SK-N-SH (cell line): ENCODE measurements around the gene FBXO31. TPM values are rescaled to one million over a fixed set of nuclear protein-coding genes. Genes with fewer than 3 reads are reported as not detected.
A peak's percentile ranks its signal among the peaks of the same experiment; 100 is the strongest.

Source experiments
- CTCF ChIA-PET: fragments of 300-600, 350-600 bp; formaldehyde crosslinking; extraction: SDS; loops from one replicate; lab custom pipeline; 2021; lab: Yijun Ruan, JAX
- POLR2A ChIA-PET: fragments of 350-600 bp; sonication (Branson Sonifier 250); formaldehyde crosslinking; extraction: SDS; loops from one replicate; lab custom pipeline; 2020; ENCODE audit warnings: antibody characterized with exemption, inconsistent platforms; lab: Yijun Ruan, JAX
- DNase-seq: peaks from one replicate; pipeline ENCODE4 v3.0.0; 2012
- H2AFZ ChIP-seq: fragments of 200-600 bp; sonication (generic); 2 replicates; pipeline ENCODE4 v1.8.1; 2016; ENCODE audit warnings: antibody characterized with exemption, mild to moderate bottlenecking, low read depth
- H3F3A ChIP-seq: fragments of 200-600 bp; sonication (generic); replicated peaks from 2 replicates; pipeline ENCODE3; 2016; ENCODE audit warnings: antibody characterized with exemption, mild to moderate bottlenecking; ENCODE audit not compliant: insufficient read depth
- H3K27ac ChIP-seq, 2 experiments: fragments of 200-500 bp in 1 of 2; fragments of 200-600 bp in 1 of 2; sonication (Bioruptor generic) in 1 of 2; sonication (generic), shearing (Covaris generic) in 1 of 2; 2 replicates each; pipeline versions ENCODE4 v1.5.1 to v1.6.1; 2014 to 2016; ENCODE audit warnings: low read depth in 2 of 2, inconsistent platforms in 1 of 2, low read length in 1 of 2, mild to moderate bottlenecking in 1 of 2, mixed read lengths in 1 of 2
- H3K27me3 ChIP-seq: fragments of 200-600 bp; sonication (generic), shearing (Covaris generic); 2 replicates; pipeline ENCODE4 v1.6.1; 2016; ENCODE audit warnings: mixed run types; ENCODE audit not compliant: insufficient read depth
- H3K36me3 ChIP-seq, 2 experiments: fragments of 200-500 bp in 1 of 2; fragments of 200-600 bp in 1 of 2; sonication (Bioruptor generic) in 1 of 2; sonication (generic) in 1 of 2; replicated peaks in 1 of 2; 2 replicates each; pipeline versions ENCODE3 to v1.5.1; 2014 to 2016; ENCODE audit warnings: low read length in 1 of 2, mild to moderate bottlenecking in 1 of 2; ENCODE audit not compliant: insufficient read depth in 2 of 2, control insufficient read depth in 1 of 2
- H3K4me1 ChIP-seq, 2 experiments: fragments of 200-500 bp in 1 of 2; fragments of 200-600 bp in 1 of 2; sonication (Bioruptor generic) in 1 of 2; sonication (generic), shearing (Covaris generic) in 1 of 2; 2 replicates each; pipeline versions ENCODE4 v1.5.1 to v1.6.1; 2014 to 2016; ENCODE audit warnings: low read depth in 1 of 2, low read length in 1 of 2, mixed run types in 1 of 2; ENCODE audit not compliant: insufficient read depth in 2 of 2, control insufficient read depth in 1 of 2
- H3K4me2 ChIP-seq: fragments of 200-600 bp; sonication (generic), shearing (Covaris generic); 2 replicates; pipeline ENCODE4 v1.6.1; 2017; ENCODE audit warnings: mixed run types
- H3K4me3 ChIP-seq, 2 experiments: fragments of 200-500 bp in 1 of 2; fragments of 200-600 bp in 1 of 2; sonication (Bioruptor generic) in 1 of 2; sonication (generic), shearing (Covaris generic) in 1 of 2; 2 replicates each; pipeline versions ENCODE4 v1.5.1 to v1.8.1; 2014 to 2016; ENCODE audit warnings: low read depth in 2 of 2, inconsistent platforms in 1 of 2, low read length in 1 of 2, mild to moderate bottlenecking in 1 of 2, mixed read lengths in 1 of 2, moderate library complexity in 1 of 2
- H3K79me2 ChIP-seq: fragments of 200-600 bp; sonication (generic); 2 replicates; pipeline ENCODE4 v1.8.1; 2017; ENCODE audit warnings: mild to moderate bottlenecking; ENCODE audit not compliant: insufficient read depth
- H3K9ac ChIP-seq: fragments of 200-600 bp; sonication (generic); 2 replicates; pipeline ENCODE4 v1.6.1; 2017; ENCODE audit warnings: mixed run types
- H3K9me2 ChIP-seq: fragments of 200-600 bp; sonication (generic); 2 replicates; pipeline ENCODE4 v1.6.1; 2017; ENCODE audit warnings: mixed run types
- H3K9me3 ChIP-seq: fragments of 200-600 bp; sonication (generic); 2 replicates; pipeline ENCODE4 v1.6.1; 2017; ENCODE audit warnings: mixed run types, mild to moderate bottlenecking, moderate library complexity
- H4K20me1 ChIP-seq: fragments of 200-600 bp; sonication (generic); 2 replicates; pipeline ENCODE4 v1.6.1; 2017; ENCODE audit warnings: mild to moderate bottlenecking, mixed run types; ENCODE audit not compliant: insufficient read depth
- CHD2 ChIP-seq: fragments of 150-350 bp; IDR thresholded peaks from 2 replicates; pipeline ENCODE4 v1.6.1; 2018; ENCODE audit warnings: low read length; ENCODE audit not compliant: partially characterized antibody
- EP300 ChIP-seq, 2 experiments: IDR thresholded peaks; 2 replicates each; pipeline versions ENCODE4 v1.4.0 to v1.6.1; 2012; ENCODE audit warnings: borderline replicate concordance in 1 of 2, low read depth in 1 of 2, low read length in 1 of 2
- FOXM1 ChIP-seq: IDR thresholded peaks from 2 replicates; pipeline ENCODE4 v1.4.0; 2012; ENCODE audit warnings: low read depth, mild to moderate bottlenecking
- GABPA ChIP-seq: IDR thresholded peaks from 2 replicates; pipeline ENCODE4 v1.4.0; 2012; ENCODE audit warnings: low read depth, mild to moderate bottlenecking
- MAX ChIP-seq: IDR thresholded peaks from 2 replicates; pipeline ENCODE4 v1.4.0; 2012; ENCODE audit warnings: low read depth
- MEF2A ChIP-seq: IDR thresholded peaks from 2 replicates; pipeline ENCODE4 v1.4.0; 2012; ENCODE audit warnings: low read depth, borderline replicate concordance
- MXI1 ChIP-seq: IDR thresholded peaks from 2 replicates; pipeline ENCODE4 v1.6.1; 2012; ENCODE audit warnings: mild to moderate bottlenecking, low read depth, low read length, improper control_type of control experiment
- NFIC ChIP-seq: IDR thresholded peaks from 2 replicates; pipeline ENCODE4 v1.4.0; 2012; ENCODE audit warnings: borderline replicate concordance
- POLR2AphosphoS5 ChIP-seq: IDR thresholded peaks from 2 replicates; pipeline ENCODE4 v1.6.1; 2012; ENCODE audit warnings: low read depth, low read length
- RCOR1 ChIP-seq: fragments of 150-350 bp; IDR thresholded peaks from 2 replicates; pipeline ENCODE4 v1.6.1; 2017; ENCODE audit warnings: antibody characterized with exemption, low read length
- RFX5 ChIP-seq: IDR thresholded peaks from 2 replicates; pipeline ENCODE4 v1.6.1; 2012; ENCODE audit warnings: mild to moderate bottlenecking, improper control_type of control experiment, low read length
- SMC3 ChIP-seq: IDR thresholded peaks from 2 replicates; pipeline ENCODE4 v1.6.1; 2012; ENCODE audit warnings: low read depth, low read length, improper control_type of control experiment
- TAF1 ChIP-seq: IDR thresholded peaks from 2 replicates; pipeline ENCODE4 v1.6.1; 2012; ENCODE audit warnings: low read depth, mild to moderate bottlenecking, low read length, moderate library complexity, borderline replicate concordance
- TCF12 ChIP-seq: IDR thresholded peaks from 2 replicates; pipeline ENCODE4 v1.4.0; 2012
- USF1 ChIP-seq: IDR thresholded peaks from 2 replicates; pipeline ENCODE4 v1.4.0; 2012; ENCODE audit warnings: low read depth, borderline replicate concordance
- USF2 ChIP-seq: fragments of 150-350 bp; IDR thresholded peaks from 2 replicates; pipeline ENCODE4 v1.6.1; 2017; ENCODE audit warnings: antibody characterized with exemption, low read length, low read depth, borderline replicate concordance
- WGBS: methylation state at CpG from one replicate; pipeline ENCODE4 v1.1.6; 2017; ENCODE audit warnings: low lambda C conversion rate; 5-methylcytosine and 5-hydroxymethylcytosine counted together
- polyA plus RNA-seq, 3 experiments: library from polyadenylated mRNA; depleted of rRNA; stranded (reverse); fragments of >200 nt; gene quantifications; 2 replicates each; pipeline ENCODE4 v1.2.3, GENCODE V29; 2012

Gene FBXO31
- polyA plus RNA-seq, 1 of the 3 experiments (the other 2 are of a cell fraction): 14.2 TPM

DNA sequence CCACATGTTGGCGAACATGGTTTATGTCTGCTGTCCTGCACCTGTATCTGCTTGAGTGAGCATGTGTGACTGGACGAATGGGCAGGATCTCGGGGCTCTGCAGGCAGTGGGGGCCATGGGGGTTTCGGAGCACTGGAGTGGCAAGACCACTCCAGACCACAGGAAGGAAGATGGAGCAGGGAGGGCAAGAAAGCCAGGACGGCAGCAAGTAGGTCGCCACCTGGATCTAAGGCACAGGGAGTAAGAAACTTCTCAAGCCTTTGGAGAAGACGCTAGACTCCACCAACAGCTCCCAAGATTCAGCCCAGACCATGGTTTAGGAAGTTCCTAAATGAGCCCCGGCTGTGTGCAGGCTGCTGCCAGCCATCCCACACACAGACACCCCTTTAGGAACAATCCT, 33.5 kb downstream of the FBXO31 start:
- Histone ChIP-seq H3K4me2 (no peak overlapping the region), H3K9me2 (no peaks in the 10 kb centered on the region)

DNA sequence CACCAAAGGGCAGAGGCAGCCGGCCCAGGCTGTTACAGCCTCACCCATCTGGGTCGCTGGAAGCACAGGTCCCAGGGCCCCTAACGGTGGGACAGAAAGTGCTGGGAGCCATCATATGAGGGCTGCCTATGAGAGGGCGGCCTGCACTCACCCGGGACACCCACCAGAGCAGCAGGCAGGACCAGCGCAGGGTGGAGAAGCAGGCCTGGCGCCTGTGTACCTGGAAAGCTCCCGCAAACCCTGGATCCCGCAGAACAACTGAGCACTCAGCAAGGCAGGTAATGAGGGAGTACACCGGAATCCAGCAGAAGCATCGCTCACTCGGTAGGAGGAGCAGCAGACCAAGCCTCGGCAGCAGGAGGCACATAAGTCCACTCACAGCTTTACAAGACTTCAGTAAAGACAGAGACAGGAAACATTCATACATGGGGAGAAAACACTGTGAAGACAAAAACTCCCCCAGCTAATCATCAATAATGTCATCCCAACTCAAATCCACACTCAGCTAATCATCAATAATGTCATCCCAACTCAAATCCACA, 34.9 kb downstream of the FBXO31 start:
- H3K9me3 ChIP-seq: no peaks in the 10 kb centered on the region
- H3K36me3 ChIP-seq: peaks cover 6 to 9% of the 10 kb centered on the region in 2 experiments
- no peak for TF ChIP-seq EP300 (IDR thresholded peaks at IDR 0.05; ENCODE audit: borderline replicate concordance in 1 of 2, low read depth in 1 of 2, low read length in 1 of 2)
- no peak for TF ChIP-seq SMC3
- no peak for TF ChIP-seq MEF2A
- no peak for TF ChIP-seq RCOR1
- no peak for TF ChIP-seq POLR2AphosphoS5
- no peak for TF ChIP-seq USF2
- H3K9me2 ChIP-seq: no peaks in the 10 kb centered on the region
- H3K4me2 ChIP-seq: no peak overlapping the region
- no peak overlapping the region for H2AFZ ChIP-seq
- no peaks in the 10 kb centered on the region for H3K27me3 ChIP-seq
- peaks cover 0 to 30% of the 10 kb centered on the region in 2 experiments; a peak in 3 of 4 replicates for H3K4me1 ChIP-seq
- peaks cover 14% of the 10 kb centered on the region; the same call in 1 of the 2 replicates for H3K79me2 ChIP-seq
- 100% methylated on average over 8 of the region's 13 CpGs for WGBS
- H3K9ac ChIP-seq: no peak overlapping the region
- H4K20me1 ChIP-seq: no peaks in the 10 kb centered on the region
- ChIA-PET POLR2A (no interaction called here), CTCF (interaction anchor here (0.8 to 2.2 kb wide), 7 partner anchors 8 to 68 kb away, joined by 3 to 6 read pairs (median 4); no protein-coding TSS in a partner anchor)
- no peak for DNase-seq
- no peak overlapping the region for H3K4me3 ChIP-seq
- H3K27ac ChIP-seq: no peak overlapping the region
- H3F3A ChIP-seq: peaks cover 3% of the 10 kb centered on the region

More for the DNA sequence above, 33.5 kb downstream of the FBXO31 start:
- peak overlapping the region in 1 of 2 experiments; percentile 77; a peak in 2 of 4 replicates for H3K27ac ChIP-seq
- no peaks in the 10 kb centered on the region for H3K27me3 ChIP-seq
- no peaks in the 10 kb centered on the region for H3K9me3 ChIP-seq
- ChIA-PET CTCF (interaction anchor here (0.9 to 1.5 kb wide), 4 partner anchors 24 to 67 kb away, joined by 3 to 5 read pairs (median 4); partner anchors contain the start of gene FBXO31), POLR2A (interaction anchor here (1.6 kb wide), 1 partner anchor 33 kb away, joined by 4 read pairs; the partner anchor contains the start of gene C16orf95)
- H3K4me1 ChIP-seq: peaks cover 0 to 30% of the 10 kb centered on the region in 2 experiments; a peak in 3 of 4 replicates
- no peak overlapping the region for H2AFZ ChIP-seq
- H3K79me2 ChIP-seq: peaks cover 14% of the 10 kb centered on the region; the same call in 1 of the 2 replicates
- H4K20me1 ChIP-seq: no peaks in the 10 kb centered on the region
- no peak overlapping the region for H3K4me3 ChIP-seq
- H3K9ac ChIP-seq: no peak overlapping the region
- 95% methylated on average over 8 of the region's 8 CpGs for WGBS
- no peak for DNase-seq
- H3F3A ChIP-seq: peaks cover 3% of the 10 kb centered on the region
- TF ChIP-seq MAX (no peak), RFX5 (no peak), CHD2 (no peak), GABPA (no peak), USF1 (no peak), NFIC (no peak), FOXM1 (no peak), MXI1 (no peak), TAF1 (no peak), TCF12 (no peak)
- peaks cover 6 to 9% of the 10 kb centered on the region in 2 experiments for H3K36me3 ChIP-seq
